Activated CD4-positive, alpha-beta T cell treated with anti-CD3 and anti-CD28 coated beads for 4 hours (primary cell): Measurements from ENCODE around the gene FIZ1.
"Not testable (repeated sequence)": the region's sequence is repeated elsewhere in the genome, so short reads cannot be mapped to it uniquely, and the experiment has no call there.

ENCODE experiments used
- DNase-seq, 2 donors: peaks; one replicate each; pipeline ENCODE4 v3.0.0-alpha.2; 2020

The FIZ1 gene

DNA sequence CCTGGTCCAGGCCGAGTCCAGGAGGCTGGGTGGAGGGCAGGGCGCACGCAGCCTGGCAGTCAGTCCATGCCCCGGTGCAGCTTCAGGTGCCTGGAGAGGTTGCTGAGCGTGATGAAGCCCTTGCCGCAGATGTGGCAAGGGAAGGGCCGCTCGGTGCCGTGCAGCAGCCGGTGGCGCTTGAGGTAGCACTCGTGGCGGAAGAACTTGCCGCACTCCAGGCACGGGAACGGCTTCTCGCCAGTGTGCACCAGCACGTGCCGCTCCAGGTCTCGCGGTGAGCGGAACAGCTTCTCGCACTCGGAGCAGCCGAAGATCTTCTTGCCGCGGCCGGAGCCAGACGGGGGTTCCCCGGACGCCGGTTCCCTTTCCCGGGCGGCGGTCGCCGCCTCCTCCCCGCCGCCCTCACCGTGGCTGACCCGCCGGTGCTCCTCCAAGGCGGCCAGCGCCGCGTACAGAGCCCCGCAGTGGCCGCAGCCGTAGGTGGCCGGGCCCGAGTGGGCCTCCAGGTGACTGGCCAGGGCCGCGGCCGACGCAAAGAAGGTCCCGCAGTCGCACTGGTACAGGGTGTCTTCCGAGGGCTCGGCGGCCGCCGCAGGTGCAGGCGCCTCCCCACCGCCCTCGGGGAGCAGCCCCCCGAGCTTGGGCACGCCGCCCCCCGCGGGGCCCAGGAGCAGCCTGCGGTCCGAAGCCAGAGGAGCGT, 6.8 kb downstream of the FIZ1 start:
- no peak for DNase-seq

DNA sequence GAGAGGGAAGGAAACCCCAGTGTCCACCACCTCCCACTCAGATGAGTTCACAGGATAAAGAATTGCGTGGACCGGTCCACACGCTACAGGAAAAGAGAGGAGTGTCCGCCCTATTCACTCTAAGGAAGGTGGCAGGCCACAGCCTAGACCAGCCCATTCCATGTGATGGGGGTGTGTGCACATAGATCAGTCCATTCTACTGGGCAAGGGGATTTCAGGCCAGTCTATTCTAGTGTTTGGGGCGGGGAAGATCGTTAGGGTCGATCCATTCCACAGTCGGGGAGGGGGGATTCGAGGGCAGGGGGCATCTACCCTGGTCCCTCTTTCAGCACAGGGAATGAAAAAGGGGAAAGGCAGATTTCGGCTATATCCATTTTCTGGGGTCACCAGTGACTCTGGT, 7.8 kb downstream of the FIZ1 start:
- no peak for DNase-seq

DNA sequence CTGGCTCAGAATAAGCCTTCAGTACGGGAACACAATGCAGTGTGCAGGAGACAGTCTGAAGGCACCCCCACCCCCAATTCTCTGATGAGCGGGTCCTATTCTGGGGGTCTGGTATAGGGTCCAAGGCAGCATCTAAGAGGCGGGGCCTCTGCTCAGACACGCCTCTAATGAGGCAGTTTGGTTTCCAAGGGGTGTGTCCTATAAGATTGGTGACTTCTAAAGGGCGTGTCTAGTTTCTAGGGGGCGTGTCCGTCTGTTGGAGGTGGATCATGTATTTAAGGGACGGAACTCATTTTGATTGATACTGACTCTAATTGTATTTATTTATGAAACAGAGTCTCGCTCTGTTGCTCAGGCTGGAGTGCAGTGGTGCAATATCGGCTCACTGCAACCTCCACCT, 8.7 kb downstream of the FIZ1 start:
- no peak for DNase-seq

DNA sequence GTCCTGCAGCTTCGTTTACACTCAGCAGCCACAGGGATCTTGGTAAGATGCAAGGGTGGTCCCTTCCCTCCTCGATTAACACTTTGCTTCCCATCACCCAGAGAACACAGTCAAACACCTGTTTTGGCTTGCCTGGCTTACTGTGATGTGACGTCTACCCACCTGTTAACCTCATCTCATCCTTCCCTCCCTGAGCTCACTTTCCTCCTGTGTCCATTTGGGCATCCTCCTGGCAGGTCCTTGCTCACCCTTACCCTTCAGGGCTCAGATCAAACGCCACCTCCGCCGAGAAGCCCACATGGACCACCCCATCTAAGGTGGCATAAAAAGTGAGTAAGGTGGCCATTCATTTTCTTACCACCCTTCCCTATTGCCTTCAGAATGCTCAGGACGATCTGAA, 9.2 kb downstream of the FIZ1 start:
- no peak for DNase-seq

DNA sequence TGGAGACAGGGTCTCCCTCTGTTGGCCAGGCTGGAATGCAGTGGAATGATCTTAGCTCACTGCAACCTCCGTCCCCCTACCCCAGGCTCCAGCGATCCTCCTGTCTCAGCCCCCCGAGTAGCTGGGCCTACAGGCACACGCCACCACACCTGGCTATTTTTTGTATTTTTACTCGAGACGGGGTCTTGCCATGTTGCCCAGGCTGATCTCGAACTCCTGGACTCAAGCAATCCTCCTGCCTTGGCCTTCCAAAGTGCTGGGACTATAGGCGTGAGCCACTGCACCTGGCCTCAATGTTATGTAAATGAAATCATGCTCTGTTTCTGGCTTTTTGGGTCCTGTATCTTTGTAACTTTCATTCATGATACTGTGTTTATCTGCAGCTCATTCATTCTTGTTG, 10.6 kb downstream of the FIZ1 start:
- DNase-seq: no peak

DNA sequence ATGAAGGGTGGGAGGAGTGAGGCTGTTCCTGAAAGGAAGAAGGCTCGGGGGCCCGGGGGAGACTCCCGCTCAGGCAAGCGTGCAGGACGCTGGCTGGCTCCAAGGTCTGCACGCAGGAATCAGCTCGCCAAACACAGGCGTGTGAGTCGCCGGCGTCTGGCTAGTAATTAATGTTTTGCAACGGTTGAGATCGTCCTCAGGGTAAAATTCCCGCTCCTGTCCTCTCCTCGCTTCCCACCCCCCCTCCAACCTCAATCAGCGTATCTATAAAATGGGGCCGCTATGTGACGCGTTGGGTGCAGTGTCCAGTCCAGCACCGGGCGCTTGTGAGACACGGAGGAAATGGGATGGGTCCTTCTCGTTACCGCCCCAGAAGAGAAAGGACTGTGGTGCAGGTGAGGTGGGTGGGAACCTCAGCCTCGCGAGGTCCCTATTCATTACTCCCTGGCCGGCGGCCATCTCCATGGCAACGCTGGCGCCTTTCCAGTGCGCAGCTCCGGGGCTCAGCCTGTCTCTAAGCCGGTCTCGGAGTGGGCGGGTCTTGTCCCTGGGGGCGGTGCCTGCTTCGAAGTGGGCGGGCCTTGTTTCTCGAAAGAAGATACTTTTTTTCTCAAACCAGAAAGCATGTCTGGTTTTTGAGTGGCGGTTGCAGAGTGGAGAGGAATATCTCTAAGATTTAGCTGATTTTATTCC, 12.2 kb downstream of the FIZ1 start:
- DNase-seq: peak; percentile 87 to 89

DNA sequence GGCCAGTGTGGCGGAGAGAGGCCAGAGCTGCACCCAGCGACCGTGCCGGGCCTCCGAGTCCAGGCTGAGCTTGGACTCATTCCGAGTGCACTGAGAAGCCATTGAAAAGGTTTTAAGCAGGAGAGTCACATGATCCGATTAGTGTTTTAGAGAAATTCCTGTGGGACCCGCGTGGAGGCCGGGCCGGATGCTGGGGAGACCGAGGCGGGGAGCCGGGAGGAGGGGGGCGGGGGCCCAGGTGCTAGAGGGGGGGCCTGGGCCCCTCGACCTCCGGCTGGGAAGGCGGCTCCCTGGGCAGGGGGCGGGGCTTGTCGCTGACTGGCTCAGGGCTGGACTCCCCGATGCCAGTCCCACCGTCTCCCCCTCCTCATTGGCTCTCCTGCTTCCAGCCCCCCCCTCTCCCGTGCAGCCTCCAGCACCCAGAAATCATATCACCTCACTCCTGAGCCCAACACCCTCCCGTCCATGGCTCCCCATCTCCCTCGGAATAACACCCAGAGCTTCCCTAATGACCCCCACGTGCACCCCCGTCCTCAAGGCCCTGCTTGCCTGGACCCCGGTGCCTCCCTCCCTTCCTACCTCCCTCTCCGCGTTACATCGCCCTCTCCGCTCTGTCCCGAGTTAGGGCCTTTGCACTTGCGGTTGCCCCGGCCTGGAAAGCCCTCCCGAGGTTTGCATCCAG, 13.5 kb downstream of the FIZ1 start:
- peak; percentile 32 to 41 for DNase-seq

DNA sequence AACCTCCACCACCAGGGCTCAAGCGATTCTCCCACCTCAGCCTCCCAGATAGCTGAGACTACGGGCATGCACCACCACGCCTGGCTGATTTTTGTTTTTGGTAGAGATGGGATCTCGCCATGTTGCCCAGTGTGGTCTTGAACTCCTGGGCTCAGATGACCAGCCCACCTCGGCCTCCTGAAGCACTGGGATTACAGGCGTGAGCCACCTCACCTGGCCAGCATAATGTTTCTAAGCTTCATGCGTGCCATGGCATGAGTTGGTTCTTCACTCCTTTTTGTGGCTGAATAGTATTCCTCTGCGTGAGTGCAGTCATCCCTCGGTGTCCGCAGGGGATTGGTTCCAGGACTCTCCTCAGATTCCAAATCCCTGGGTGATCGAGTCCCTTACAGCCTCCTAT, 14.4 kb downstream of the FIZ1 start:
- DNase-seq: no peak

DNA sequence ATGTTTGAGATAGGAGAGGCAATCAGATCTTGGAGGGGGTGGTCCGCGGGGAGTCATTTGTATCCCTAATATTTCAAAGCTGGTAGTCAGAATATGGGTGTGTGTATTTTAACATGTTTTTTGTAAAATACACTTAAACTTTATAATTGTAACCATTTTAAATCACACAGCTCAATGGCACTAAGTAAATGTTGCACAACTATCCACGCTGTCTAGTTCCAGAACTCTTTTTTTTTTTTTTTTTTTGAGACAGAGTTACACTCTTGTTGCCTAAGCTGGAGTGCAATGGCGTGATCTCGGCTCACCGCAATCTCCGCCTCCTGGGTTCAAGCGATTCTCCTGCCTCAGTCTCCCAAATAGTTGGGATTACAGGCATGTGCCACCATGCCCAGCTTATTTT, 15.4 kb downstream of the FIZ1 start:
- not testable (repeated sequence) for DNase-seq

DNA sequence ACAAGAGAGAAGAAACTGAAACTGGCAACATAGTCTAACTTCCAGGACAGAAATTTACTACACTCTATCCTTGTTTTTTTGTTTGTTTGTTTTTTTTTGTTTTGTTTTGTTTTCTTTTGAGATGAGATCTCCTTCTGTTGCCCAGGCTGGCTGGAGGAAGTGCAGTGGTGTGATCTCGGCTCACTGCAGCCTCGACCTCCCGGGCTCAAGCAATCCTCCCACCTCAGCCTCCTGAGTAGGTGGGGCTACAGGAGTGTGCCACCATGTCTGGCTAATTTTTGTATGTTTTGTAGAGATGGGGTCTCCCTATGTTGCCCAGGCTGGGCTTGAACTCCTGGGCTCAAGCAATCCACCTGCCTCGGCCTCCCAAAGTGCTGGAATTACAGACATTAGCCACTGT, 17.0 kb downstream of the FIZ1 start:
- not testable (repeated sequence) for DNase-seq

DNA sequence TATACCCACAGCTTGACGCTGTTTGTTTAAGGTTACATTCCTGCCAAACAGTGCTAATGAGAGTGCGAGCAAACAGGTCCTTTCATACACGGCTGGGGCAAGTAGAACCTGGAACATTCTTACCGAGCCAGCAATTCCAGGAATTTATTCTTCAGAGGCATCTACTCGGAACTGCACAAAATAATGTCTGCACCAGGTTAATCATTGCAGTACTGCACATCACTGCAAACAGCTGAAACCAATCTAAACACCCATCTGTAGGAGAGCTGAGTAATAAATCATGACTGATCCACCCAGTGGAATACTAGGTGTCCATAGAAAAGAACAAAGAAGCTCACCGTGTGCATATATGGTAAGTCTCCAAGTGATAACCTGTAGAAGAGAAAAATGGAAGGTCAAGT, 17.5 kb downstream of the FIZ1 start:
- DNase-seq: no peak

DNA sequence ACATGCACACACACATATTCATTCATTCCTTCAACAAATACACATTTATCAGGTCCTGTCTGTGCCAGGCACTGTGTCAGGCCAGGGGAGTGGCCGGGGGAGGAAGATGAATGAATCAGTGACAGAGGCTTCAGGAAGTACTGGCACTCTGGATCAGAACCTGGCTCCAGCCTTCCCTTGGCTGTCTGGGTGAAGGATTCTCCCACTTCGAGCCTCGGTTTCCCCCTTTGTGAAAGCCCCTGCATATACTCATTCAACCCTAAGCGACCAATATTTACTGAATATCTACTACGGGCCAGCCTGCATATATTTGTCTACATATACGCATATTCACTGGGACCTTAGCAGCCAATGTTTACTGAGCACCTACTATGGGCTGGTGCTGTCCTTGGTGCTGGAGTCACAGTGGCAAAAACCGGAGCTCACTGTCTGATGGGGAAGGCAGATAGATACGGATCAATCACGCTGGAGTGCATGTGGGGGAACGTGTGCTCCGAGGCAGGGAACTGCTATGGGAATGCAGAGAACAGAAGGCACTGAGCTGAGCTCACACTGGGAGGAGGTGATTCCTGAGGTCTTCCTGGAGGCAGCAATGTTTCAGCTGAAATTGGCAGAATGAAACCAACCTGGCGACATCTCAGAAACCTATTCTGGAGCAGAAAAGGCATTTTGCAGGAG, 18.0 kb downstream of the FIZ1 start:
- no peak for DNase-seq

DNA sequence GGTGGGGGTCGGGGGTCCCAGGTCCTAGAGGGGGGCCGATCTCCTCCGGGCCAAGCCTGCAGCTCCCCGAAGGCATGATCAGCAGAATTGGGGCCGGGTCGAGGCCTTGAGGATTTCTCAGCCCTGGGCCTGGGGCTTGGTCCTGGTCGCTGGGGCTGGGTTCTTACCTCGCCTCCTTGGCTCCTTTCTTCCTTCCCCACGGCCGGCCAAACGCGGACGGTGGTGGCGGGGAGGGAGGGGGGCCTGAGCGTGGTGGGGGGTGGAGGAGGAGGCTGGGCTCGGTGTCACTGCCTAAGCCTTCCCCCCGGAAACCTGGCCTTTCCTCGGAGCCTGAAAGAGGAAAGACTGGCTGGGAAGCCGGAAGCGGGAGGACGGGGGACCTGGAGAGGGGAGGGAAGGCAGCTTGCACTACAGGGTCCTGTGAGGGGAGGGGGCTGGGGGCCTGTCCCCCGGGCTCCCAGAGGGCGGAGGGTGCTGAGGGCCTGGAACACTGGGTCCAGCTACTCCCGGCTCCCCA, 18.6 kb downstream of the FIZ1 start, which contains the start of gene ZNF579:
TSS of gene ZNF579 (minus strand) at position 221 of the 517 bp plus-strand sequence. CDS start 1,209 bp downstream, outside the sequence.
- DNase-seq: peak; percentile 64 to 71

DNA sequence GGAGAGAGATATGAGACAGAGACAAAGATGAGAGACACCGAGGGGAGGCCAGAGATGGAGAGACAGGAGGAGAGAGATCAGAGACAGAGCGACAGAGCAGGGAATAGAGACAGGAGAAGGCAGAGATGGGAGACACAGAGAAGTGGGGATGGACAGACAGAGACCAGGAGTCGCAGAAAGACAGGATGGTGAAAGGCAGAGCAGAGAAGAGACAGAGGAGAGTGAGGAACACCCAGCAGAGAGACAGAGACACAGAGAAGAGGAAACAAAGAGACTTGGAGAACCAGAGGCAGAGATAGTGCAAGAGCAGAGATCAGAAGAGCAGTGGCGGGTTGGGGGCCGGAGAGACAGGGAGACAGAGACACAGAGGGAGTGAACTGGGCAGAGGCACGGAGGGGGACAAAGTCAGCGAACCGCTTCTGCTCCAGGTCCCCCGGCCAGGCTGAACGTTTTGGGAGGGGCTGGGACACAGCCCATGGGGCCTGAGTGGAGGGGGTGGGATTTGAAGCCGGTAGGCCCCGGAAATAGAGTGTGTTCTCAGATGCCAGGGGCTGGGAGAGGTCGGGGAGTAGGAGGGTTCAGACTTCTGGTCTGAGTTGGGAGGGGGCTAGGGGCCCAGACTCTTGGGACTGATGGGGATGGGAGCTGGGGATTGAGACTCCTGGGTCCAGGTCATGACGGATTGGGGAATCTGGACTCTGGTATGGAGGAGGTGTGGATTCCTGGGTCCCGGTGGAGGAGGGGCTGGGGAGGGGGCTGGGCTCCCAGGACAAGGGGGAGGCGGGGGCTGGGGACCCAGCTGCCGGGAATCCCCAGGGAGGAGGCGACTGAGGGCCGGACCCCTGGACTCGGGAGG, 19.3 kb downstream of the FIZ1 start:
- no peak for DNase-seq

DNA sequence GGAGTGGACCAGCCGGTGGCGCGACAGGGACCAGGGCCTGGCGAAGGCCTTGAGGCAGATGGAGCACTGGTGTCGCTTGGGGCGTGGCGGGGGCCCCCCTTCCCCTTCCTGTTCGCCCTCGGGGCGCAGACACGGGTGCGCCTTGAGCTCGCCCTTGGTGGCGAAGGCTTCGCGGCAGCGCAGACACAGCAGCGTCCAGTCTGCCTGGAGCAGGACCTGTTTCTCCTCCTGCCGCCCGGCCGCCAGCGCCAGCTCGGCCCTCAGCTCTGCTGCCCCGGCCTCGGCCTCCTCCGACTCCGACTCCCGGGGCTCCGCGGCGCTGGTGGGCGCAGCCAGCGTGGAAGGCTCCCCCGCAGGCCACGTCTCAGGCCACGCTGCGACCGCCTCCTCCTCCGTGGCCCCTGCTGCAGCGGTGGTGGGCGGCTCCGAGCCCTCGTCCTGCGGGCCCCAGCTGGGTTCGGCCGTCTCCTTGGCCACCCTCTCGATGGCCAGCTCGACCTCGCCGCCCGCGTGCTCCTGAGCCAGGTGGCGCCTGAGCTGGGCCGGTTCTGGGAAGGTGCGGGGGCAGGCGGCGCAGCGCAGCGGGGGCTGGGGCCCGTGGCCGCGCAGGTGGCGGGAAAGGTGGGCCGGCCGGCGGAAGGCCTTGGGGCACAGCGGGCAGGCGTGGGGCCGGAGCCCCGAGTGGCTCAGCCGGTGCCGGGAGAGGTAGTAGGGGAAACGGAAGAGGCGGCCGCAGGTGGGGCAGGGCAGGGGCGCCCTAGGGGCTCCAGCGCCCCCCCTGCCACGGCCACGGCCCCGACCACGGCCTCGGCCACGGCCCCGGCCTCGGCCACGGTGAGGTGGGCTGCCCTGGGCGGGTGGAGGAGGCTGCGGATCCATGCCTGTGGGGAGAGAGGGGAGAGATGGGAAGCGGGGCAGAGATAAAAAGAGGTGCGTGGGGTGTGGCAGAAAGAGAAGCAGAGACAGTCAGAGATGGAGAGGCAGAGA, 20.3 kb downstream of the FIZ1 start:
- DNase-seq: no peak

DNA sequence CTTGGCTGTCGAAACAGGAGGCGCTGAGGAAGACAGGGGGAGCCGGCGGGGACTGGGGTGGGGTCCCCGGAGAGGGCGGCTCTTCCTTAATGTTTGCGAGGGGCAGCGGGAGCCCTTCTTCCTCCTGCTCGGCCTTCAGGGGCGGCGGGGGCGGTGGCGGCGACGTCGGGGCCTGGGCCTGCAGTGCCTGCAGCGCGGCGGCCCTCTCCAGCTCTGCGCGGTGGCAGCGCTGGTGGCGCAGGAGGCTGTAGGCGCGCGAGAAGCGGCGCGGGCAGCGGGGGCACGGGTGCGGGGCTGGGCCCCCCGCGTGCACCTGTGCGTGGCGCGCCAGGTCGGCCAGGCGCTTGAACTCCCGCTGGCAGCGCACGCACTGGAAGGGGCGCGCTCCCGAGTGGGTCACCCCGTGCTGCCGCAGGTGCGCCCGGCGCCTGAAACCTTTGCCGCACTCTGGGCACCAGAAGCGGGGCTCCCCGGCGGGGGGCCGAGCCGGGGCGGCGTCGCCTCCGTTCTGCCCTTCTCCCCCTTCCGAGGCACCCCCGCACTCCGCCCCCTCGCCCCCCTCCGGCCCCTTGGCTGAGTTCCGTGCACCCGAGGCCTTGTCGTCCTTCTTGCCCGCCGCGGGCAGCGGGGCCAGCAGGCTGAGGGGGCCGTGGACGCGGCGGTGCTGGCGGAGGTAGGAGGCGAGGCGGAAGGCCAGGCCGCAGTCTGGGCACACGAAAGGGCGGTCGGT, 21.1 kb downstream of the FIZ1 start:
- DNase-seq: no peak

DNA sequence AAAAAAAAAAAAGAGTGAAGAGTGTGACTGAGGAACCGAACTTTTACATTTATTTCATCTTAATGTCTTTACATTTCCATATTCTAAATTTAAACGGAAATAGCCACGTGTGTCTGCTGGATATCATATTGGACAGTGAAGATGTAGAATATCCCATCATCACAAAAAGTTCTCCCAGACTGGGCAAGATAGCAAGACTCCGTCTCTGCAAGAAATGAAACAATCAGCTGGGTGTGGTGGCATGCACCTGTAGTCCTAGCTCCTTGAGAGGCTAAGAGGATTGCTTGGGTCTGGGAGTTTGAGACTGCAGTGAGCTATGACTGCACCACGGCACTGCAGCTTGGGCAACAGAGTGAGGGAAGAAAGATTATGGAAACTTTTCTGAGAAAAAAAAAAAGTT, 22.6 kb downstream of the FIZ1 start:
- DNase-seq: no peak

DNA sequence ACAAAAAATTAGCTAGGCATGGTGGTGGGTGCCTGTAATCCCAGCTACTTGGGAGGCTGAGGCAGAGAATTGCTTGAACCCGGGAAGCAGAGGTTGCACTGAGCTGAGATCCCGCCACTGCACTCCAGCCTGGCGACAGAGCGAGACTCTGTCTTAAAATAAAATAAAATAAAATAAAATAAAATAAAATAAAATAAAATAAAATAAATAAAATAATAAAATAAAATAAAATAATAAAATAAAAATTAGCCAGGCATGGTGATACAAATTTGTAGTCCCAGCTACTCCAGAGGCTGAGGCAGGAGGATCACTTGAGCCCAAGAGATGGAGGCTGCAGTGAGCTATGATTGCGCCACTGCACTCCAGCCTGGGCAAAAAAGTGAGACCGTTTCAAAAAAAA, 25.4 kb downstream of the FIZ1 start:
- DNase-seq: not testable (repeated sequence)

DNA sequence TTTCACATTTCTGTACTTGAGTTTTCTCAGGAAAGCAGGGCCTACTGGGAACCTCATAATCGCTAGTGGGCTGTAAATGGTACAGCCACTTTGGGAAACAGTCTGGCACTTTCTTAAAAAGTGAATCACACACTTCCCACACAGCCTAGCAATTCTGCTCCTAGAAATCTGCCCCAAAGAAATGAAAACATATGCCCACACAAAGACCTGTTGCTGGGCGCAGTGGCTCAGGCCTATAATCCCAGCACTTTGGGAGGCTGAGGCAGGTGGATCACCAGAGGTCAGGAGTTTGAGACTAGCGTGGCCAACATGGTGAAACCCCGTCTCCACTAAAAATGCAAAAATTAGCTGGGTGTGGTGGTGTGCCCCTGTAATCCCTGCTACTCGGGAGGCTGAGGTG, 29.8 kb downstream of the FIZ1 start:
- DNase-seq: not testable (repeated sequence)

DNA sequence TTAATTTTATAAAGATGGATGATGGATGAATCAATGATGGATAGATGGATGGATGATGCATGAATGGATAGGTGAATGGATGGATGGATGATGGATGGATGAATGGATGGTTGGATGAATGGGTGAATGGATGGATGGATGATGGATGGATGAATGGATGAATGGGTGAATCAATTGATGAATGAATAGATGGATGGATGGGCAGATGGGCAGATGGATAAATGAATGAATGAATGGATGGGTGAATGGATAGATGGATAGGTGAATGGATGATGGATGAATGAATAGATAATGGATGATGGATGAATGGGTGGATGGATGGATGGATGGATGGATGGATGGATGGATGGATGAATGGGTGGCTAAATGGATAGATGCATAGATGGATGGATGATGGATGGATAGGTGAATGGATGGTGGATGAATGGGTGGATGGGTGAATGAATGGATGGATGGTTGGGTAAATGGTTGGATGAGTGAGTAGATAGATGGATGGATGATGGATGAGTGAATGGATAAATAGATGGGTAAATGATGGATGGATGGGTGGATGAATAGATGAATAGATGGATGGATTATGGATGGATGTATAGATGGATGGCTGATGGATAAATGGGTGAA, 31.5 kb downstream of the FIZ1 start:
- DNase-seq: no peak
